GM21576 (cell line): ENCODE results near the gene PAEP.
"Not testable (repeated sequence)": the region's sequence is repeated elsewhere in the genome, so short reads cannot be mapped to it uniquely, and the experiment has no call there.

Experiments
- ATAC-seq: cut with Tn5 transposase; IDR thresholded peaks from one replicate; pipeline ENCODE4 v1.9.1; 2021; ENCODE audit warnings: mild to moderate bottlenecking, moderate library complexity; ENCODE audit not compliant: unreplicated experiment

Gene PAEP

GRCh38 chr9:135549478-135550343, 11.8 kb upstream of the PAEP start:
- not testable (repeated sequence) for ATAC-seq

GRCh38 chr9:135550344-135550918, 11.1 kb upstream of the PAEP start:
- ATAC-seq = no peak

DNA sequence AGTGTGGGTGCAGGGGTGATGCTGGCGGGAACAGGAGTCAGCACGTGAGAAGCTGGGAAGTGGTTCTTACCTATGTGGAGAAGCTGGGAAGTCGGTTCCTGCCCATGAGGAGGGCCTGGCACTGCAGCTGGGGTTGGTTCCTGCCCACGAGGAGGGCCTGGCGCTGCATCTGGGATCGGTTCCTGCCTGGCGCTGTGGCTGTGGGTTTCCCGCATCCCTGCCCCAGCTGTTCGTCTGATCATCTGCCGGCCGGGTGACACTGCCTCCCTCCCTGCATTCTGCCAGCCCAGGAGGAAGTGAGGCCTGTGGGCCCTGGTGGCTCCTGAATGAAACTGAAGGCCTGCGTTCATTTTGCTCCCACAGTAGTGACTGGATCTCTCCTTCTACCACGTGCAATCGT, 10.5 kb upstream of the PAEP start:
- ATAC-seq = no peak

DNA sequence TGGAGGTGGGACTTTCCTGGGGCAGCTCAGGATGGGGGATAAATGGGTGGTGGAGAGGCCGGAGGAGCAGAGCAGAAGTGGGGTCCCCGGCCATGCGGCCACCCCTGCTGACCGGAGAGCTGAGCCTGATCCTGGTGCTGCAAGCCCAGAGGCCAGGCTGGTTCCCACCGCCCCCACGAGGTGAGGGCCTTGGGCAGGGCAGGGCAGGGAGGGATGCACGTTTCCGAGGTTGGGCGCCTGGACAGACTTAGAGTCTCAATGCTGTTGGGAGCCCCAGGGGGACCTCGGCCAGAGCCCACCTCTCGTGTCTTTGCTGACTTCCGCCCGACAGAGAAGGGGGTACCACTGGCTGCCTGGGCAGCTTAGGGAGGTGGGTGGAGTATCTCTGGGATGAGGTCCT, 10.1 kb upstream of the PAEP start:
- ATAC-seq = no peak

DNA sequence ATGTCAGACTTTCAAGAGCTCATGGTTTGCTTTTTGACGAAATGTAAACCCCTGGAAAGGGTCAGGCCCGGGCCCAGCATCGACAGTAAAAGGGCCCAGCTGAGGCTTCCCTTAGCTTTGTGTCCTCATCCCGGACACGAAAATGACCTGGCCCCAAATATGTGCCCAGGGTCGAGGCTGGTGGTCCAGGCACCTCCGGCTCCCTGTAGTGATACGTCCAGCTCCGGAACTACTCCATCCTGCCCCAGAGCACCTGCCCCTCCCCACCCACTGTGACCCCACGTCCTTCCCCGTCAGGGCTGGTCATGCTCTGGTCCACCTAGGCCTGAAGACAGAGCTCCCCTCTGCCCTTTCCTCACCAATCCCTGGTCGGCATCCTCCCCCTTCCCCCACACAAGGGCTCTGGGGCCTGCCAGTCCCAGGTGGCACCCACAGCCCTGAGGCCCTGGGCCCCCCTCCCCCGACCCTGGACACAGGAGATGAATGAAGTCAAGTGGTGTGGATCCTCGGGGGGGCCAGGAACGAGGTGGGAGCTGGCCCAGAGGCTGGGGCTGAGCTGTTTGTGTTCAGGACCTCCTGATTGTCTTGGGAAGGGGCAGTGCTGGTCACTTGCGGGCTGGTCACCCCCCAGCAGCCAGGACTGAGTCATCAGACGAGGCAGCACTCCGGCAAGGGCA, 9.4 kb upstream of the PAEP start:
- no peak for ATAC-seq

GRCh38 chr9:135552698-135553171, 8.8 kb upstream of the PAEP start:
- no peak for ATAC-seq

- ATAC-seq = no peak
Observed at GRCh38 chr9:135554718-135555117, 6.8 kb upstream of the PAEP start.

DNA sequence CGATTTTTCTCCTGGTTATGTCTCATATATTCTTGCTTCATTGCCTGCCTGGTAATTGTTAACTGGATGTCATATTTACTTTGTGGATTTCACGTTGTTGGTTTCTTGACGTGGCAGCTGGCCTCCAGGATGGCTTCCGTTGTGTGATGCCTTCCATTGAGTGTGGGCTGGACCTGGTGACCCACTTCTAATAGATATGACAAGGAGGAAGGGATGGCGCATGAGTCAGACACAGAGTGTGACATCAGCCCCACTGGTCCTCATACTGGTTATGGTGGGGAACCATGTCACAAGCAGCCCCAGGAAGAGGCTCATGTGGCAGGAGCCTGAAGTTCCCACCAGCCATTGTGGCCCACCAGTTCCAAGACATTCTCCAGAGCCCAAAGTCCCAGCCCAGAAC, 6.4 kb upstream of the PAEP start:
- no peak for ATAC-seq

GRCh38 chr9:135555910-135556309, 5.6 kb upstream of the PAEP start:
- ATAC-seq = no peak

DNA sequence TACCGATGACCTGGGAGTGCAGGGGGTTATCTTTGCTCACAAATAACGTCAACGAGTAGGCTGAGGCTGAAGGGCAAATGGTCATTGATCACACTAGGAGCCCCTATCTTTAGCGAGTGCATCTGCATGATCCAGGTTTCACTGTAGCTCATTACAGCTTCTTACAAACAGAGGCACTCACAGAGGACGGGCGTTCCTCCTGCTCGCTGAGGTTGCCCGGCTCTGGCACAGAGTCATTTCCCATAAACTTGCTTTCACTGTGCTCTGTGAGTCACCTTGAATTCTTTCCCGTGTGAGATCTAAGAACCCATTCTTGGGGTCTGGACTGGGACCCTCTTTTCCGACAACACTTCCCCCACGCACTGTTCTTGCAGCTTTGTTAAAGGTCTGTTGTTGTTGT, 1.9 kb upstream of the PAEP start:
- no peak for ATAC-seq

GRCh38 chr9:135562235-135562745, 734 bp downstream of the PAEP start:
- no peak for ATAC-seq

DNA sequence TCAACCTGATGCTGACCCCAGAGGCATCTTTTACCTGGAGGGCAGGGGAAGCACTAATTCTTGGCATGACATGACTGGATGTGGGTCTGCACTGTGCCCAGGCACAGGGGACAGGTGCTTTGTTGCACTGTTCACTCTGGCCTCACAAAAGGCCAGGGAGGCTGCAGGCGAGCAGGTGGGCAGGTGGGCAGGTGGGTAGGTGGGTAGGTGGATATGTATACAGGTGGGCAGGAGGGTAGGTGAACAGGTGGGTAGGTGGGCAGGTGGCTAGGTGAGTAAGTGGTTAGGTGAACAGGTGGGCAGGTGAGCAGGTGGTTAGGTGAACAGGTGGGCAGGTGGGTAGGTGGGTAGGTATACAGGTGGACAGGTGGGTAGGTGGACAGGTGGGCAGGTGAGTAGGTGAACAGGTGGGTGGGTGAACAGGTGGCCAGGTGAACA, 1.5 kb downstream of the PAEP start:
- ATAC-seq = no peak

- no peak for ATAC-seq
Observed at GRCh38 chr9:135563858-135564257, 2.3 kb downstream of the PAEP start.

GRCh38 chr9:135565141-135565628, 3.6 kb downstream of the PAEP start:
- no peak for ATAC-seq

GRCh38 chr9:135565636-135566035, 4.1 kb downstream of the PAEP start:
- ATAC-seq = no peak

DNA sequence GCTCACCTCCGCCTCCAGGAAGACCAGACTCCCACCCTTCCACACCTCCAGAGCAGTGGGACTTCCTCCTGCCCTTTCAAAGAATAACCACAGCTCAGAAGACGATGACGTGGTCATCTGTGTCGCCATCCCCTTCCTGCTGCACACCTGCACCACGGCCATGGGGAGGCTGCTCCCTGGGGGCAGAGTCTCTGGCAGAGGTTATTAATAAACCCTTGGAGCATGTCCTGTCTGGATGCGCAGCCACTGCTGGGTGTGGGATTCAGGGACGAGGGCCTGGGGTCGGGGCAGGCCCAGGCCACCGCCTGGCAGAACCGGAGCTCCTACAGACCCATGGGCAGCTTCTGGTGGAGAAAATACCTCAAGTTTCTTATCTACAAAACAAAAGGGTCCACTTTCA, 5.0 kb downstream of the PAEP start:
- ATAC-seq = no peak

GRCh38 chr9:135567311-135567710, 5.8 kb downstream of the PAEP start:
- no peak for ATAC-seq

- ATAC-seq = no peak
Observed at GRCh38 chr9:135568026-135568425, 6.5 kb downstream of the PAEP start.

- no peak for ATAC-seq
Observed at GRCh38 chr9:135570456-135570855, 8.9 kb downstream of the PAEP start.

- ATAC-seq = no peak
Observed at GRCh38 chr9:135572233-135572632, 10.7 kb downstream of the PAEP start.

DNA sequence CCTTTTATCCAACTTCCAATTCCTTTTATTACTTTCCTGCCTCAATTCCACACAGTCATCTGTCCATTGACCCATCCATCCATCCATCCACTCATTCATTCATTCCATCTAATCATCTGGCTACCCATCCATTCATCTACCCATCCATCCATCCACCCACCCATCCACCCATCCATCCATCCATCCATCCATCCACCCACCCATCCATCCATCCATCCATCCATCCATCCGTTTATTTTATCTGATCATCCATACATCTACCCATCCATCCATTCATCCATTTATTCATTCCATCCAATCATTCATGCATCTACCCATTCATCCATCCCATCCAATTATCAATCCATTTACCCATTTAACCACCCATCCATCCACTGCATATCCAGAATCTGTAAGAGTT, 11.6 kb downstream of the PAEP start:
- ATAC-seq = no peak
